ENCODE data around the gene PNMA6A.
"Not testable (repeated sequence)": the region's sequence is repeated elsewhere in the genome, so short reads cannot be mapped to it uniquely, and the experiment has no call there.

Gene PNMA6A

GRCh38 chrX:153075366-153075765, 3.1 kb downstream of the PNMA6A start:
- Histone ChIP-seq H3K36me3 (ENCODE audit: control insufficient read depth in 1 of 2, insufficient read depth in 2 of 2, low read length in 2 of 2) (no peaks in the 10 kb centered on the region), H4K12ac (ENCODE audit: low read depth, low read length) (no peak overlapping the region), H3K14ac (ENCODE audit: low read length) (no peak overlapping the region), H4K8ac (ENCODE audit: low read depth, low read length) (no peak overlapping the region), H2BK5ac (ENCODE audit: low read depth, low read length, poor library complexity) (no peak overlapping the region), H3K79me1 (ENCODE audit: low read length) (no peaks in the 10 kb centered on the region), H3K79me2 (ENCODE audit: control insufficient read depth, insufficient read depth, low read length, poor library complexity) (no peaks in the 10 kb centered on the region), H3K4ac (ENCODE audit: low read depth, low read length) (no peak overlapping the region), H4K91ac (ENCODE audit: low read depth, low read length) (no peak overlapping the region), H2BK120ac (ENCODE audit: insufficient read depth, low read length, poor library complexity) (no peak overlapping the region), H3K23ac (ENCODE audit: low read length) (no peak overlapping the region), H3K9me3 (ENCODE audit: insufficient read depth, low read depth, low read length) (no peaks in the 10 kb centered on the region), H3K27ac (ENCODE audit: low read depth, low read length) (no peak overlapping the region), H2BK12ac (ENCODE audit: low read length) (no peak overlapping the region), H2AFZ (ENCODE audit: insufficient read depth, low read length, poor library complexity) (no peak overlapping the region), H3K27me3 (ENCODE audit: insufficient read depth, low read length) (no peaks in the 10 kb centered on the region), H3K4me2 (ENCODE audit: low read length) (no peak overlapping the region), H3K18ac (ENCODE audit: low read length) (no peak overlapping the region), H3K4me3 (ENCODE audit: low read depth, low read length) (no peak overlapping the region), H2AK5ac (ENCODE audit: low read length) (no peak overlapping the region), H3K9ac (ENCODE audit: low read length) (no peak overlapping the region), H3K4me1 (ENCODE audit: control insufficient read depth in 1 of 2, insufficient read depth in 2 of 2, low read length in 2 of 2) (no peaks in the 10 kb centered on the region)
- DNase-seq, result no peak
- WGBS (ENCODE audit: extremely low coverage, insufficient coverage, insufficient read length), result no CpG with 5 or more reads among the region's 14 CpGs

- H3K4me2 ChIP-seq (ENCODE audit: low read length); H3K36me3 ChIP-seq (ENCODE audit: control insufficient read depth in 1 of 2, insufficient read depth in 2 of 2, low read length in 2 of 2); H3K79me2 ChIP-seq (ENCODE audit: control insufficient read depth, insufficient read depth, low read length, poor library complexity); H3K14ac ChIP-seq (ENCODE audit: low read length); H3K27ac ChIP-seq (ENCODE audit: low read depth, low read length); H3K79me1 ChIP-seq (ENCODE audit: low read length); H2BK120ac ChIP-seq (ENCODE audit: insufficient read depth, low read length, poor library complexity); H2BK12ac ChIP-seq (ENCODE audit: low read length); H3K27me3 ChIP-seq (ENCODE audit: insufficient read depth, low read length); H4K91ac ChIP-seq (ENCODE audit: low read depth, low read length); H3K23ac ChIP-seq (ENCODE audit: low read length); H3K4me3 ChIP-seq (ENCODE audit: low read depth, low read length); H4K8ac ChIP-seq (ENCODE audit: low read depth, low read length); H3K9me3 ChIP-seq (ENCODE audit: insufficient read depth, low read depth, low read length); H4K12ac ChIP-seq (ENCODE audit: low read depth, low read length); H3K9ac ChIP-seq (ENCODE audit: low read length); H2BK5ac ChIP-seq (ENCODE audit: low read depth, low read length, poor library complexity); H2AFZ ChIP-seq (ENCODE audit: insufficient read depth, low read length, poor library complexity); DNase-seq; H3K4ac ChIP-seq (ENCODE audit: low read depth, low read length); H3K18ac ChIP-seq (ENCODE audit: low read length); H3K4me1 ChIP-seq (ENCODE audit: control insufficient read depth in 1 of 2, insufficient read depth in 2 of 2, low read length in 2 of 2); H2AK5ac ChIP-seq (ENCODE audit: low read length): not testable (repeated sequence)
- WGBS (ENCODE audit: extremely low coverage, insufficient coverage, insufficient read length), result no CpG with 5 or more reads among the region's 76 CpGs
Observed at GRCh38 chrX:153077437-153078135, 5.3 kb downstream of the PNMA6A start.

GRCh38 chrX:153083238-153083923, 11.1 kb downstream of the PNMA6A start:
- not testable (repeated sequence) for H3K4me1 ChIP-seq (ENCODE audit: control insufficient read depth in 1 of 2, insufficient read depth in 2 of 2, low read length in 2 of 2); H3K79me2 ChIP-seq (ENCODE audit: control insufficient read depth, insufficient read depth, low read length, poor library complexity); H3K27me3 ChIP-seq (ENCODE audit: insufficient read depth, low read length); DNase-seq; H3K27ac ChIP-seq (ENCODE audit: low read depth, low read length); H4K8ac ChIP-seq (ENCODE audit: low read depth, low read length); H3K79me1 ChIP-seq (ENCODE audit: low read length); H2BK12ac ChIP-seq (ENCODE audit: low read length); H3K4me3 ChIP-seq (ENCODE audit: low read depth, low read length); H2BK5ac ChIP-seq (ENCODE audit: low read depth, low read length, poor library complexity); H4K91ac ChIP-seq (ENCODE audit: low read depth, low read length); H2BK120ac ChIP-seq (ENCODE audit: insufficient read depth, low read length, poor library complexity); H3K9me3 ChIP-seq (ENCODE audit: insufficient read depth, low read depth, low read length); H3K18ac ChIP-seq (ENCODE audit: low read length); H3K4ac ChIP-seq (ENCODE audit: low read depth, low read length); H3K9ac ChIP-seq (ENCODE audit: low read length); H3K14ac ChIP-seq (ENCODE audit: low read length); H4K12ac ChIP-seq (ENCODE audit: low read depth, low read length); H2AFZ ChIP-seq (ENCODE audit: insufficient read depth, low read length, poor library complexity); H3K23ac ChIP-seq (ENCODE audit: low read length); H2AK5ac ChIP-seq (ENCODE audit: low read length); H3K4me2 ChIP-seq (ENCODE audit: low read length); H3K36me3 ChIP-seq (ENCODE audit: control insufficient read depth in 1 of 2, insufficient read depth in 2 of 2, low read length in 2 of 2)
- no CpG with 5 or more reads among the region's 23 CpGs for WGBS (ENCODE audit: extremely low coverage, insufficient coverage, insufficient read length)

- H2BK12ac ChIP-seq (ENCODE audit: low read length), result no peak overlapping the region
- H3K27me3 ChIP-seq (ENCODE audit: insufficient read depth, low read length), result no peaks in the 10 kb centered on the region
- H3K4me3 ChIP-seq (ENCODE audit: low read depth, low read length), result no peak overlapping the region
- H3K18ac ChIP-seq (ENCODE audit: low read length), result no peak overlapping the region
- H3K4me2 ChIP-seq (ENCODE audit: low read length), result no peak overlapping the region
- no peak overlapping the region for H2AFZ ChIP-seq (ENCODE audit: insufficient read depth, low read length, poor library complexity)
- H2BK5ac ChIP-seq (ENCODE audit: low read depth, low read length, poor library complexity), result no peak overlapping the region
- no peaks in the 10 kb centered on the region for H3K4me1 ChIP-seq (ENCODE audit: control insufficient read depth in 1 of 2, insufficient read depth in 2 of 2, low read length in 2 of 2)
- H3K23ac ChIP-seq (ENCODE audit: low read length), result no peak overlapping the region
- no peaks in the 10 kb centered on the region for H3K9me3 ChIP-seq (ENCODE audit: insufficient read depth, low read depth, low read length)
- no peaks in the 10 kb centered on the region for H3K79me2 ChIP-seq (ENCODE audit: control insufficient read depth, insufficient read depth, low read length, poor library complexity)
- no peak overlapping the region for H3K27ac ChIP-seq (ENCODE audit: low read depth, low read length)
- no peak overlapping the region for H3K4ac ChIP-seq (ENCODE audit: low read depth, low read length)
- no peaks in the 10 kb centered on the region for H3K79me1 ChIP-seq (ENCODE audit: low read length)
- no peak overlapping the region for H4K8ac ChIP-seq (ENCODE audit: low read depth, low read length)
- no peak overlapping the region for H3K9ac ChIP-seq (ENCODE audit: low read length)
- H2BK120ac ChIP-seq (ENCODE audit: insufficient read depth, low read length, poor library complexity), result no peak overlapping the region
- H2AK5ac ChIP-seq (ENCODE audit: low read length), result no peak overlapping the region
- no CpG with 5 or more reads among the region's 3 CpGs for WGBS (ENCODE audit: extremely low coverage, insufficient coverage, insufficient read length)
- no peaks in the 10 kb centered on the region for H3K36me3 ChIP-seq (ENCODE audit: control insufficient read depth in 1 of 2, insufficient read depth in 2 of 2, low read length in 2 of 2)
- no peak overlapping the region for H4K12ac ChIP-seq (ENCODE audit: low read depth, low read length)
- H4K91ac ChIP-seq (ENCODE audit: low read depth, low read length), result no peak overlapping the region
- H3K14ac ChIP-seq (ENCODE audit: low read length), result no peak overlapping the region
- no peak for DNase-seq
Observed at GRCh38 chrX:153102418-153102817, 30.2 kb downstream of the PNMA6A start.
